ENCODE measurements around the gene S100A2.
"Not testable (repeated sequence)": the region's sequence is repeated elsewhere in the genome, so short reads cannot be mapped to it uniquely, and the experiment has no call there.

GRCh38 chr1:153520137-153520691, 45.4 kb downstream of the S100A2 start:
- TF ChIP-seq, protein P1, sequence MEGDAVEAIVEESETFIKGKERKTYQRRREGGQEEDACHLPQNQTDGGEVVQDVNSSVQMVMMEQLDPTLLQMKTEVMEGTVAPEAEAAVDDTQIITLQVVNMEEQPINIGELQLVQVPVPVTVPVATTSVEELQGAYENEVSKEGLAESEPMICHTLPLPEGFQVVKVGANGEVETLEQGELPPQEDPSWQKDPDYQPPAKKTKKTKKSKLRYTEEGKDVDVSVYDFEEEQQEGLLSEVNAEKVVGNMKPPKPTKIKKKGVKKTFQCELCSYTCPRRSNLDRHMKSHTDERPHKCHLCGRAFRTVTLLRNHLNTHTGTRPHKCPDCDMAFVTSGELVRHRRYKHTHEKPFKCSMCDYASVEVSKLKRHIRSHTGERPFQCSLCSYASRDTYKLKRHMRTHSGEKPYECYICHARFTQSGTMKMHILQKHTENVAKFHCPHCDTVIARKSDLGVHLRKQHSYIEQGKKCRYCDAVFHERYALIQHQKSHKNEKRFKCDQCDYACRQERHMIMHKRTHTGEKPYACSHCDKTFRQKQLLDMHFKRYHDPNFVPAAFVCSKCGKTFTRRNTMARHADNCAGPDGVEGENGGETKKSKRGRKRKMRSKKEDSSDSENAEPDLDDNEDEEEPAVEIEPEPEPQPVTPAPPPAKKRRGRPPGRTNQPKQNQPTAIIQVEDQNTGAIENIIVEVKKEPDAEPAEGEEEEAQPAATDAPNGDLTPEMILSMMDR (IDR thresholded peaks at IDR 0.05; ENCODE audit: low read depth, low read length) = not testable (repeated sequence)
- TF ChIP-seq EZH2phosphoT487 (IDR thresholded peaks at IDR 0.05; ENCODE audit: low read depth) = not testable (repeated sequence)

Measured in OCI-LY3 (cell line).